Vagina (tissue), 2 donors: Measurements from ENCODE around the gene BPIFB4. TPM values are rescaled to one million over a fixed set of nuclear protein-coding genes. Genes with fewer than 3 reads are reported as not detected.

Experiments
- DNase-seq, 2 donors: peaks; one replicate each; pipeline ENCODE4 v3.0.0-alpha.2; 2017; ENCODE audit errors: extremely low spot score in 2 of 2
- H3K27ac ChIP-seq: fragments of 200-600 bp; sonication (generic); one replicate; pipeline ENCODE4 v1.5.1; 2019
- H3K27me3 ChIP-seq: fragments of 200-600 bp; sonication (generic); one replicate; pipeline ENCODE4 v1.5.1; 2019
- H3K36me3 ChIP-seq, 2 donors: fragments of 200-600 bp; sonication (generic); one replicate each; pipeline ENCODE4 v1.5.1; 2017 to 2019
- H3K4me1 ChIP-seq: fragments of 200-600 bp; sonication (generic); one replicate; pipeline ENCODE4 v1.5.1; 2019
- H3K4me3 ChIP-seq, 2 donors: fragments of 200-600 bp; sonication (generic); 1 replicate in 1 of 2; 2 replicates in 1 of 2; pipeline ENCODE4 v1.5.1; 2016 to 2019
- H3K9me3 ChIP-seq: fragments of 200-600 bp; sonication (generic); one replicate; pipeline ENCODE4 v1.5.1; 2019
- CTCF ChIP-seq, 3 experiments: fragments of 450-650 bp in 2 of 3; fragments of 200-600 bp in 1 of 3; sonication (generic) in 1 of 3; IDR thresholded peaks; one replicate each; pipeline ENCODE4 v1.5.1; 2017 to 2019; ENCODE audit warnings: antibody characterized with exemption in 3 of 3, mild to moderate bottlenecking in 2 of 3, moderate library complexity in 2 of 3
- POLR2A ChIP-seq, 2 donors: fragments of 450-650 bp; IDR thresholded peaks; one replicate each; pipeline ENCODE4 v1.6.1; 2017; ENCODE audit warnings: antibody characterized with exemption in 2 of 2, mild to moderate bottlenecking in 2 of 2, moderate library complexity in 2 of 2
- POLR2AphosphoS5 ChIP-seq, 2 donors: sonication (generic); formaldehyde crosslinking; IDR thresholded peaks; one replicate each; pipeline ENCODE4 v1.9.0; 2017; ENCODE audit warnings: antibody characterized with exemption in 2 of 2, mild to moderate bottlenecking in 2 of 2, low read depth in 1 of 2; ENCODE audit not compliant: insufficient read depth in 1 of 2
- intact Hi-C: fragments of 100-400 bp; cut with DNase I; formaldehyde crosslinking; loops from one replicate; pipeline ENCODE4 v1.15.1; 2023
- total RNA-seq: library from RNA; depleted of rRNA; stranded (reverse); fragments of >200 nt; gene quantifications from one replicate; pipeline ENCODE4 v1.2.3, GENCODE V29; 2016

The BPIFB4 gene
- total RNA-seq, 1 donor from 2014 or later: not detected

GRCh38 chr20:33075281-33075680 lies 4.2 kb upstream of the BPIFB4 start:
- Histone ChIP-seq H3K27me3 (no peaks in the 10 kb centered on the region), H3K4me3 (no peak overlapping the region), H3K36me3 (no peaks in the 10 kb centered on the region), H3K4me1 (no peaks in the 10 kb centered on the region), H3K27ac (no peak overlapping the region), H3K9me3 (no peaks in the 10 kb centered on the region)
- TF ChIP-seq POLR2A (IDR thresholded peaks at IDR 0.05) (no peak), POLR2AphosphoS5 (IDR thresholded peaks at IDR 0.05; ENCODE audit: insufficient read depth in 1 of 2, low read depth in 1 of 2) (no peak), CTCF (IDR thresholded peaks at IDR 0.05) (no peak)
- intact Hi-C loops: no loop called here
- DNase-seq: no peak

DNA sequence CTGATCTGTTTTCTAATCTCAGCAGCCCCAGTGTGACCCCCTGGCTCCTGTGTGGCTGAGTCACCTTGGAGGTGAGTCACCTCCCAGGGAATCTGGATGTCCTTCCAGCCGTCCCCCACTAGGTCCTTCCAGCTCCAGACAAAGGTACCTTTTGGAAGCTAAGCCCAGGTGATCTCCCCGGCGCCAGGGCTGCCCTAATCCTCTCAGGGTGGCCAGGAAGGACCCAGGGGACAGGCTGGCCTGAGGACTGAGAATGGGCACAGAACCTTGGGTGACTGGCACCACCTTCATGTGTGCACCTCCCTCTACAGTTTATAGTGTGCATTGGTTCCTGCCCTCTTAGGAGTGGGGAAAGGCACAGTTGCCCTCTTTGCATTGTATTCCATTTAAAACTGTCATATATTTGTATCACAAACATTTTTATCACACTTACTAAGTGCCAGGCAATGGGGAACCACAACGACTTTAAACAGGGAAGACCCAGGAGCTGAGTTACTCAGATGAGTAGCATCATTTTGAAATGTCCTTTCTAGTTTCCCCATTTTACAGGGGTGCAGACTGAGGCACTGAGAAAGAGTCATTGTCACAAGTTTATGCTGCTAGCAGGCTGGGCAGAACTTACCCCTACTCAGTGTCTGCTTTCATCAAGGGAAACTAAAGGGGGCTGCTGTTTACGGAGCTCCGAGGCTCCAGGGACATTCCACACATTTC lies 2.6 kb upstream of the BPIFB4 start:
- Histone ChIP-seq H3K36me3 (no peaks in the 10 kb centered on the region), H3K27me3 (no peaks in the 10 kb centered on the region)
- TF ChIP-seq POLR2AphosphoS5 (IDR thresholded peaks at IDR 0.05; ENCODE audit: insufficient read depth in 1 of 2, low read depth in 1 of 2) (no peak), CTCF (IDR thresholded peaks at IDR 0.05) (no peak), POLR2A (IDR thresholded peaks at IDR 0.05) (no peak)

DNA sequence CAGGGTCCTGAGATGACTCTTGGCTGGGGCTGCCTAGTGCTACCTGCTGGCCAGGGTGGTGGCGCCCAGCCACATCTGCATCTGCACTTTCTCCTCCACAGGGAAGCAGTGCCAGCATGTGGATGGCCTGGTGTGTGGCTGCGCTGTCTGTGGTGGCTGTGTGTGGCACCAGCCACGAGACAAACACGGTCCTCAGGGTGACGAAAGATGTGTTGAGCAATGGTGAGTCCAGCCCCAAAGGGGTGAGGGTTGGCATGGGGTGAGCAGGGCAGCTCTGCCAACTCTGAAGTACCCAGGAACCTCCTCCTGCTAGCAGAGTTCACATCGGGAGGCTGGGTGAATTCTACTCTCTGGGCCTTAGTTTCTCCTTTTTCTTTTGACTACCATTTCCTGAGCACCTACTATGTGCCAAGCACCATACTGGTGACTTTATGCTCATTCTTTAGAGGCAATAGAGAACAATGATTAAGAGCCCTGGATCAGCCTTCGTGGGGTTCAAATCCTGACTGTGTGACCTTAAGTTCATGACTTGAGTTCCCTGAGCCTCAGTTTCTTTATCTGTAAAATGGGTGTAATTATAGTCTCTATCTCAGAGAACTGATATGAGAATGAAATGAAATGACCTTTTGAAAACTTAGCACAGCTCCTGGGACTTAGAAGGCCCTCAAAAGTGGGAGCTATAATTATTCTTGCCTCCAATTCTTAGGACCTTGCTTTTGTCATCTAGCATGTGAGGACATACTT lies 2.1 kb downstream of the BPIFB4 start:
- DNase-seq: no peak
- H3K4me3 ChIP-seq: no peak overlapping the region
- H3K27ac ChIP-seq: no peak overlapping the region
- no peaks in the 10 kb centered on the region for H3K27me3 ChIP-seq
- no peaks in the 10 kb centered on the region for H3K4me1 ChIP-seq
- H3K9me3 ChIP-seq: no peaks in the 10 kb centered on the region
- no peaks in the 10 kb centered on the region for H3K36me3 ChIP-seq
- TF ChIP-seq POLR2A (IDR thresholded peaks at IDR 0.05) (no peak), POLR2AphosphoS5 (IDR thresholded peaks at IDR 0.05; ENCODE audit: insufficient read depth in 1 of 2, low read depth in 1 of 2) (no peak), CTCF (IDR thresholded peaks at IDR 0.05) (no peak)
- intact Hi-C loops: no loop called here

More for the DNA sequence above, 2.6 kb upstream of the BPIFB4 start:
- Histone ChIP-seq H3K9me3 (no peaks in the 10 kb centered on the region), H3K4me3 (no peak overlapping the region), H3K27ac (no peak overlapping the region), H3K4me1 (no peaks in the 10 kb centered on the region)
- intact Hi-C loops: no loop called here
- DNase-seq: no peak

- H3K36me3 ChIP-seq: no peaks in the 10 kb centered on the region
- DNase-seq: no peak
- H3K4me3 ChIP-seq: no peak overlapping the region
- intact Hi-C loops: no loop called here
- no peaks in the 10 kb centered on the region for H3K4me1 ChIP-seq
- H3K9me3 ChIP-seq: no peaks in the 10 kb centered on the region
- no peaks in the 10 kb centered on the region for H3K27me3 ChIP-seq
- no peak overlapping the region for H3K27ac ChIP-seq
- no peak for TF ChIP-seq CTCF (IDR thresholded peaks at IDR 0.05)
- no peak for TF ChIP-seq POLR2AphosphoS5 (IDR thresholded peaks at IDR 0.05; ENCODE audit: insufficient read depth in 1 of 2, low read depth in 1 of 2)
- TF ChIP-seq POLR2A (IDR thresholded peaks at IDR 0.05): no peak
Observed at GRCh38 chr20:33082546-33082945, 3.1 kb downstream of the BPIFB4 start.
